SJCRH30 (cell line): ENCODE results near the gene TSFM. TPM values are rescaled to one million over a fixed set of nuclear protein-coding genes. Genes with fewer than 3 reads are reported as not detected.

ENCODE experiments used
- DNase-seq, 2 experiments: peaks; one replicate each; pipeline ENCODE4 v3.0.0-alpha.2; 2015 to 2020
- H3K27ac ChIP-seq: fragments of 250-450 bp; sonication (Bioruptor Pico); 2 replicates; pipeline ENCODE4 v1.5.1; 2020; ENCODE audit warnings: mild to moderate bottlenecking, moderate library complexity
- H3K27me3 ChIP-seq: fragments of 250-450 bp; sonication (Bioruptor Pico); 2 replicates; pipeline ENCODE4 v1.5.1; 2020; ENCODE audit warnings: mild to moderate bottlenecking, moderate library complexity
- H3K36me3 ChIP-seq: fragments of 250-450 bp; sonication (Bioruptor Pico); 2 replicates; pipeline ENCODE4 v1.5.1; 2020; ENCODE audit warnings: mild to moderate bottlenecking, moderate library complexity
- H3K4me1 ChIP-seq: fragments of 250-450 bp; sonication (Bioruptor Pico); 2 replicates; pipeline ENCODE4 v1.5.1; 2020; ENCODE audit warnings: mild to moderate bottlenecking, moderate library complexity
- H3K4me3 ChIP-seq: fragments of 250-450 bp; sonication (Bioruptor Pico); 2 replicates; pipeline ENCODE4 v1.5.1; 2020; ENCODE audit warnings: mild to moderate bottlenecking, moderate library complexity
- H3K9me3 ChIP-seq: fragments of 250-450 bp; sonication (Bioruptor Pico); replicated peaks from 2 replicates; pipeline ENCODE4 v1.5.1; 2020; ENCODE audit warnings: mild to moderate bottlenecking, moderate library complexity
- total RNA-seq: library from RNA; depleted of rRNA; stranded (reverse); fragments of >200 nt; shearing (Covaris generic); gene quantifications from 2 replicates; pipeline ENCODE4 v1.2.3, GENCODE V29; 2014; rRNA removed

The TSFM gene
- 440 and 505 TPM in 2 replicates for total RNA-seq

- Histone ChIP-seq H3K4me1 (peaks cover 10% of the 10 kb centered on the region), H3K36me3 (peaks cover 43% of the 10 kb centered on the region), H3K4me3 (peak within 1 kb of the TSS; percentile 83), H3K27ac (peak within 1 kb of the TSS; percentile 39), H3K9me3 (no peaks in the 10 kb centered on the region), H3K27me3 (no peaks in the 10 kb centered on the region)
- DNase-seq = peak; percentile 100
These were observed at the start of gene TSFM for GRCh38 chr12:57782608-57783465. Gene TSFM (plus strand): TSS chr12:57782787. CDS start chr12:57782802, 15 bp downstream.

GRCh38 chr12:57733928-57734327, 48.7 kb upstream of the TSFM start:
- Histone ChIP-seq H3K4me1 (peaks cover 33% of the 10 kb centered on the region), H3K27ac (no peak overlapping the region), H3K36me3 (no peaks in the 10 kb centered on the region), H3K4me3 (no peak overlapping the region), H3K27me3 (peaks cover 17% of the 10 kb centered on the region), H3K9me3 (no peaks in the 10 kb centered on the region)
- peak in 1 of 2 experiments; percentile 76 for DNase-seq

GRCh38 chr12:57734591-57734990, 48.0 kb upstream of the TSFM start:
- peaks cover 23% of the 10 kb centered on the region for H3K27me3 ChIP-seq

GRCh38 chr12:57735198-57735855, 47.3 kb upstream of the TSFM start:
- Histone ChIP-seq H3K4me3 (peak overlapping the region; percentile 45), H3K4me1 (peaks cover 37% of the 10 kb centered on the region)
- DNase-seq = peak; percentile 100

More at GRCh38 chr12:57734591-57734990, 48.0 kb upstream of the TSFM start:
- Histone ChIP-seq H3K36me3 (no peaks in the 10 kb centered on the region), H3K9me3 (no peaks in the 10 kb centered on the region), H3K4me3 (no peak overlapping the region), H3K4me1 (peaks cover 37% of the 10 kb centered on the region), H3K27ac (peak overlapping the region; percentile 50; the same call in 1 of the 2 replicates)
- DNase-seq = peak; percentile 97 to 98

GRCh38 chr12:57735952-57736740, 46.4 kb upstream of the TSFM start:
- Histone ChIP-seq H3K4me3 (peak overlapping the region; percentile 45), H3K4me1 (peaks cover 37% of the 10 kb centered on the region), H3K27me3 (peaks cover 39% of the 10 kb centered on the region), H3K9me3 (no peaks in the 10 kb centered on the region), H3K27ac (peak overlapping the region; percentile 50), H3K36me3 (no peaks in the 10 kb centered on the region)
- DNase-seq = peak; percentile 100

More at GRCh38 chr12:57735198-57735855, 47.3 kb upstream of the TSFM start:
- H3K27ac ChIP-seq = peak overlapping the region; percentile 50
- no peaks in the 10 kb centered on the region for H3K36me3 ChIP-seq
- H3K9me3 ChIP-seq = no peaks in the 10 kb centered on the region
- peaks cover 31% of the 10 kb centered on the region for H3K27me3 ChIP-seq

- H3K27me3 ChIP-seq = peaks cover 47% of the 10 kb centered on the region
- no peak overlapping the region for H3K27ac ChIP-seq
- no peaks in the 10 kb centered on the region for H3K36me3 ChIP-seq
- no peaks in the 10 kb centered on the region for H3K9me3 ChIP-seq
- H3K4me3 ChIP-seq = peak overlapping the region; percentile 45
- H3K4me1 ChIP-seq = peaks cover 37% of the 10 kb centered on the region
- peak; percentile 84 to 94 for DNase-seq
These were observed 45.7 kb upstream of the TSFM start for GRCh38 chr12:57736741-57737466.

- Histone ChIP-seq H3K4me3 (peak overlapping the region; percentile 46), H3K27me3 (peaks cover 55% of the 10 kb centered on the region), H3K9me3 (no peaks in the 10 kb centered on the region), H3K36me3 (no peaks in the 10 kb centered on the region), H3K27ac (no peak overlapping the region), H3K4me1 (peaks cover 37% of the 10 kb centered on the region)
- peak; percentile 96 to 98 for DNase-seq
These were observed 44.8 kb upstream of the TSFM start for GRCh38 chr12:57737467-57738460.

- Histone ChIP-seq H3K27ac (no peak within 1 kb of the TSS), H3K27me3 (peaks cover 61% of the 10 kb centered on the region), H3K4me1 (peaks cover 39% of the 10 kb centered on the region), H3K4me3 (peak within 1 kb of the TSS; percentile 46), H3K9me3 (no peaks in the 10 kb centered on the region), H3K36me3 (no peaks in the 10 kb centered on the region)
- DNase-seq = peak; percentile 98 to 100
These were observed 43.8 kb upstream of the TSFM start, which contains the start of gene AGAP2 for GRCh38 chr12:57738661-57739237. Gene AGAP2 (minus strand): TSS chr12:57738742. CDS start chr12:57738246, 496 bp downstream.

- H3K9me3 ChIP-seq = no peaks in the 10 kb centered on the region
- H3K27ac ChIP-seq = no peak overlapping the region
- peaks cover 42% of the 10 kb centered on the region for H3K4me1 ChIP-seq
- peaks cover 61% of the 10 kb centered on the region for H3K27me3 ChIP-seq
- peak in 1 of 2 experiments; percentile 83 for DNase-seq
- no peaks in the 10 kb centered on the region for H3K36me3 ChIP-seq
- no peak overlapping the region for H3K4me3 ChIP-seq
These were observed 43.2 kb upstream of the TSFM start for GRCh38 chr12:57739387-57739786.

- DNase-seq = no peak
- Histone ChIP-seq H3K27me3 (peaks cover 61% of the 10 kb centered on the region), H3K36me3 (no peaks in the 10 kb centered on the region), H3K27ac (no peak overlapping the region), H3K4me1 (peaks cover 35% of the 10 kb centered on the region), H3K4me3 (no peak overlapping the region), H3K9me3 (no peaks in the 10 kb centered on the region)
These were observed 42.6 kb upstream of the TSFM start for GRCh38 chr12:57739914-57740538.

- Histone ChIP-seq H3K4me1 (peaks cover 32% of the 10 kb centered on the region), H3K27ac (no peak overlapping the region), H3K36me3 (peaks cover 3% of the 10 kb centered on the region), H3K4me3 (no peak overlapping the region), H3K9me3 (no peaks in the 10 kb centered on the region), H3K27me3 (peaks cover 61% of the 10 kb centered on the region)
- DNase-seq = peak; percentile 80 to 82
These were observed 41.8 kb upstream of the TSFM start for GRCh38 chr12:57740656-57741412.

GRCh38 chr12:57741413-57741789, 41.2 kb upstream of the TSFM start:
- H3K4me3 ChIP-seq = no peak overlapping the region
- H3K36me3 ChIP-seq = peaks cover 9% of the 10 kb centered on the region
- no peak overlapping the region for H3K27ac ChIP-seq
- H3K4me1 ChIP-seq = peaks cover 34% of the 10 kb centered on the region
- DNase-seq = no peak
- peaks cover 61% of the 10 kb centered on the region for H3K27me3 ChIP-seq
- no peaks in the 10 kb centered on the region for H3K9me3 ChIP-seq
